ENCODE data around the gene C1orf159. TPM values are rescaled to one million over a fixed set of nuclear protein-coding genes. Genes with fewer than 3 reads are reported as not detected.

The C1orf159 gene
- total and polyA plus RNA-seq, 7 donors = 6.6 to 25.3 (median 8.2) TPM

DNA sequence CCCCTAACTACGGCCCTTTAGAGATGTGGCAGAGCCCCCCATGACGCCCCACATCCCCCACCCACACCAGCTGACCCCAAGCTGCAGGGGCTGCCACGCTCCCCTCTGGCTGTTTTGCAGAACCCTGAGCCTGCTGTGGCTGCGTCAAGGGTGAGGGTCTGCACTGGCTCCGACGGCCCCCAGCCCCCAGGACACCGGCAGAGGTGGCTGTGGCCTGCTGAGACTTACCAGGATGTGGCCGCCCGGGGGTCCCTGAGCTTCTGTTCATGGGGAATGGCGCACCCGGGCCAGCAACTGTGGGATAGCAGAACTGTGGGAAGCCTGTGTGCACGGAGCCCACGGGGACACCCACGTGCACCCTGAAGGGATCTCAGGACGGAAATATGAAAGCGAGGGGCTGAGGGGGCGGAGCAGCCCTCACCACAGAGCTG, 29.0 kb downstream of the C1orf159 start:
- Histone ChIP-seq H3K9me3 (no peaks in the 10 kb centered on the region), H3K27ac (no peak overlapping the region), H3K36me3 (no peaks in the 10 kb centered on the region), H3K4me3 (no peak overlapping the region), H3K4me1 (no peaks in the 10 kb centered on the region), H3K27me3 (no peaks in the 10 kb centered on the region)
- intact Hi-C loops (cut with DNase I) = no loop called here
- DNase-seq = no peak
- TF ChIP-seq, protein P1, sequence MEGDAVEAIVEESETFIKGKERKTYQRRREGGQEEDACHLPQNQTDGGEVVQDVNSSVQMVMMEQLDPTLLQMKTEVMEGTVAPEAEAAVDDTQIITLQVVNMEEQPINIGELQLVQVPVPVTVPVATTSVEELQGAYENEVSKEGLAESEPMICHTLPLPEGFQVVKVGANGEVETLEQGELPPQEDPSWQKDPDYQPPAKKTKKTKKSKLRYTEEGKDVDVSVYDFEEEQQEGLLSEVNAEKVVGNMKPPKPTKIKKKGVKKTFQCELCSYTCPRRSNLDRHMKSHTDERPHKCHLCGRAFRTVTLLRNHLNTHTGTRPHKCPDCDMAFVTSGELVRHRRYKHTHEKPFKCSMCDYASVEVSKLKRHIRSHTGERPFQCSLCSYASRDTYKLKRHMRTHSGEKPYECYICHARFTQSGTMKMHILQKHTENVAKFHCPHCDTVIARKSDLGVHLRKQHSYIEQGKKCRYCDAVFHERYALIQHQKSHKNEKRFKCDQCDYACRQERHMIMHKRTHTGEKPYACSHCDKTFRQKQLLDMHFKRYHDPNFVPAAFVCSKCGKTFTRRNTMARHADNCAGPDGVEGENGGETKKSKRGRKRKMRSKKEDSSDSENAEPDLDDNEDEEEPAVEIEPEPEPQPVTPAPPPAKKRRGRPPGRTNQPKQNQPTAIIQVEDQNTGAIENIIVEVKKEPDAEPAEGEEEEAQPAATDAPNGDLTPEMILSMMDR (IDR thresholded peaks at IDR 0.05) = no peak
- no peak for TF ChIP-seq POLR2AphosphoS5 (IDR thresholded peaks at IDR 0.05)
- TF ChIP-seq EP300 (IDR thresholded peaks at IDR 0.05) = no peak
- TF ChIP-seq POLR2A (IDR thresholded peaks at IDR 0.05) = no peak
- 94 to 96% methylated on average over 17 of the region's 17 CpGs for WGBS, 2 donors

DNA sequence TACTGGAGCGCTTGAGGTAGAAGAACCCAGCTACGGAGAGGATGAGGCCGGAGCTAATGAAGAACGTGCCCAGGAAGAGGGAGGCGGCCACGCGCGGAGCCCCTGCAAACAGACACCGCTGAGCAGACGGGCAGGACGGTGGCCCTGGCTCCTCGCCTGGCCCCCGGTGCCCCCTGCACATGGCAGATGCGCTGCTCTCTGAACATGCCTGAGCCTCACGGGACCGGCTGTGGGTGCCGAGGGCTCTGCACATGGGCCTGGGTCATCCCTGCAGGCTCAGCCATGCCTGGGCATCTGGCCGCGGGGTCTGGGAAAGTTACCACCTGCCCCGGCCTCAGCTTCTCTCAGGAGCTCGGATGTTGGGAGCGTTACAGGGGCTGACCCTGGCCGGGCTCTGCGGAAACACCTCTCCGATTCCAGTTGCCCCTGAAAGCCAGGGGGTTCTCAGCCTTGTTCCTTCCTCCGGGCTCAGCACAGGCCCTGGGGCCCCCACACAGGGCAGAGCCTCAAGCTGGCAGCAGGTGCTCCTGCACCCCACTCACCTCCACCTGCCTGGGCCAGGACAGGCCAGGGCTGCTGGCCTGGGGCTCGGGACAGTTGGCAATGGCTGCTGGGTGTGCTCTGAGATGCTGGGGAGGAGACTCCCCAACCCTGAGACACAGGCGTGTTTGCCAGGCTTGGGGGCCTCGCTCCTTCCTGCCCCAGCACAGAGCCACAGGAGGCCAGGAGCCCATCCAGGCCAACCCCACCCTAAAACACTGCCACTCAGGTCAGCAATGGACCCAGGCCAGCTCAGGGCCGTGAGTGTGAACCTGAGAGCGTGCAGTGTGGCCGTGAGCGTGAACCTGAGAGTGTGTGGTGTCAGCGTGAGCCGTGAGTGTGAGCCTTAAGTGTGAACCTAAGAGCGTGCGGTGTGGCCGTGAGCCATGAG, 29.7 kb downstream of the C1orf159 start:
- Histone ChIP-seq H3K9me3 (no peaks in the 10 kb centered on the region), H3K36me3 (no peaks in the 10 kb centered on the region)
- 95% methylated on average over 38 of the region's 38 CpGs for WGBS, 2 donors

DNA sequence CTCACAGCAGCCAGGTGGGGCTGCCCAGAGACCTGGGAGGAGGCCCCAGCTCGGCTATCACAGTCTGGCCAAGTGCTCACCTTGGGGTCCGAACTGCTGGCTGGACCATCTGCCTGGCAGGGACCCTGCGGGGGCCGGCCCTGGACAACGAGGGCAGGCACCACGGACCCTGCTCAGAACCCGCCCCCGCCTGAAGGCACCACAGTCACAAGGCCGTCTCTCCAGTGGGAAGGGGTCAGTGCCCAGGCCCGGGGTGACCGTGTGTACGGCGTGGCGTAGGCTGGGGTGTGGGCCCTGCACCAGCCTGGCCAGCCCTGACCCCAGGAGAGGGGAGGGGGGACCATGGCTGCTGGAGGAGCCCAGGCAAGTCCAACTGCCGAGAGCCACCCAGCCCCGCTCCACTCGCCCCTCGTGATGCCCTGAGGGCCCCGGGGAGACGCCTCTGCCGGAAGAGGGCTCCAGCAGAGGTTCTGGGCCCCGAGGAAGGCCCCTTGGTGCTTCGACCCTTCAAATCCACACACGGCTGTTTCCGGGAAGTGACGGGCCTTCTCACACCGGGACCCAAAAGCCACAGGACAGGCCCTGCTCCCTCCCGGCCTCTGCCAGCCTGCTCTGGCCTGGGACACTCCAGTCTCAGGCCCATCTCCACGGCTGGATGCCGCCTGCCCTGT, 30.6 kb downstream of the C1orf159 start:
- Histone ChIP-seq H3K36me3 (no peaks in the 10 kb centered on the region), H3K27me3 (peaks cover 0 to under 1% (median 0%) of the 10 kb centered on the region in 3 donors), H3K9me3 (no peaks in the 10 kb centered on the region), H3K4me1 (peaks cover 0 to 2% (median 2%) of the 10 kb centered on the region in 4 donors), H3K4me3 (no peak overlapping the region), H3K27ac (no peak overlapping the region)
- WGBS, 2 donors = 93 to 94% methylated on average over 30 of the region's 30 CpGs
- TF ChIP-seq POLR2A (IDR thresholded peaks at IDR 0.05) = no peak
- TF ChIP-seq POLR2AphosphoS5 (IDR thresholded peaks at IDR 0.05) = no peak
- TF ChIP-seq, protein P1 (IDR thresholded peaks at IDR 0.05) = no peak
- no peak for TF ChIP-seq EP300 (IDR thresholded peaks at IDR 0.05)
- intact Hi-C loops (cut with DNase I) = no loop called here
- no peak for DNase-seq

More for the DNA sequence above, 29.7 kb downstream of the C1orf159 start:
- Histone ChIP-seq H3K27ac (no peak overlapping the region), H3K4me1 (no peaks in the 10 kb centered on the region), H3K4me3 (no peak overlapping the region), H3K27me3 (no peaks in the 10 kb centered on the region)
- no peak for DNase-seq
- intact Hi-C loops (cut with DNase I) = no loop called here
- TF ChIP-seq EP300 (IDR thresholded peaks at IDR 0.05) (no peak), POLR2A (IDR thresholded peaks at IDR 0.05) (no peak), POLR2AphosphoS5 (IDR thresholded peaks at IDR 0.05) (no peak)
- TF ChIP-seq, protein P1 (IDR thresholded peaks at IDR 0.05) = no peak

DNA sequence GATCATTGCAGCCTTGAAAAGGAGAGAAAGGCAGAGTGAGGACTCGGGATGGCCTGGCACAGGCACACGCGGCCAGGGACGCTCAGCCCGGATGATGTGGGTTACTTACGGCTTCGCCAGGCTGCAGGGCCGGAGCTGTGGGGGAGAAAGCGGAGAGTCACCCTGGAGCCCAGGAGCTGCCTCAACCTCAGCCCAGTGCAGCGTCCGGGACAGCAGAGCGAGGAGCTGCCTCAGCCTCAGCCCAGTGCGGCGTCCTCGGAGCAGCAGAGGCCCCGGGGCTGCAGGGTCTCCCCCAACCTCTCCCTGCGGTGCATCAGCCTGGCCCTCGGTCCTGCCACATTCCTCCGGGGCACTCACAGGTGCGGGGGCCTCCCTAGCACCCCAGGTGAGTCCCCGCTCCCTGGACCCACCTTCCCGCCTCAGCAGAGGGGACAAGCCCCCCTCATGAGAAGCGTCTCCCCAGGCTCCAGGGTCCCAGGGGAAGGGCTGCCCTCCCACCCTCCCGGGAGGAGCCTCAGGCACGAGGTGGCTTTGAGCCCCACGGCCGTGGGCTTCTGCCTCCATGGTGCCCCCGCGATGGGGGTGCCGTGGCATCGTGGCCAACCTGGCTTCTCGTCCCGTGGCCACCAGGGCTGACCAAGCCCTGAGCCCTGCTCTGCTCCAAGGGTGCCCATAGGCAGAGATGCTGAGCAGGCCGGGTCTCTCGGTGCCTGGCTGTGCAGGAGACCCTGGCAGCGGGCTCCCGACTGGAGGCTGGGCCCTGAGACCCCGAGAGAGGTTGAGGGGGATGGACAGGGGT, 31.3 kb downstream of the C1orf159 start:
- H3K4me3 ChIP-seq = no peak overlapping the region
- 94 to 95% methylated on average over 38 of the region's 38 CpGs for WGBS, 2 donors
- H3K4me1 ChIP-seq = peaks cover 0 to 10% (median 9%) of the 10 kb centered on the region in 4 donors
- DNase-seq = no peak
- intact Hi-C loops (cut with DNase I) = no loop called here
- H3K36me3 ChIP-seq = no peaks in the 10 kb centered on the region
- H3K9me3 ChIP-seq = no peaks in the 10 kb centered on the region
- H3K27me3 ChIP-seq = peaks cover 0 to 8% (median 0%) of the 10 kb centered on the region in 3 donors
- TF ChIP-seq EP300 (IDR thresholded peaks at IDR 0.05) = no peak
- TF ChIP-seq, protein P1 (IDR thresholded peaks at IDR 0.05) = no peak
- TF ChIP-seq POLR2AphosphoS5 (IDR thresholded peaks at IDR 0.05) = no peak
- TF ChIP-seq POLR2A (IDR thresholded peaks at IDR 0.05) = no peak
- H3K27ac ChIP-seq = no peak overlapping the region

Measured in sigmoid colon (tissue), 7 donors.